ENCODE data around the gene OPN4. TPM values are rescaled to one million over a fixed set of nuclear protein-coding genes. Genes with fewer than 3 reads are reported as not detected.

The OPN4 gene
- total and polyA plus RNA-seq, 2 donors from 2014 or later: not detected

DNA sequence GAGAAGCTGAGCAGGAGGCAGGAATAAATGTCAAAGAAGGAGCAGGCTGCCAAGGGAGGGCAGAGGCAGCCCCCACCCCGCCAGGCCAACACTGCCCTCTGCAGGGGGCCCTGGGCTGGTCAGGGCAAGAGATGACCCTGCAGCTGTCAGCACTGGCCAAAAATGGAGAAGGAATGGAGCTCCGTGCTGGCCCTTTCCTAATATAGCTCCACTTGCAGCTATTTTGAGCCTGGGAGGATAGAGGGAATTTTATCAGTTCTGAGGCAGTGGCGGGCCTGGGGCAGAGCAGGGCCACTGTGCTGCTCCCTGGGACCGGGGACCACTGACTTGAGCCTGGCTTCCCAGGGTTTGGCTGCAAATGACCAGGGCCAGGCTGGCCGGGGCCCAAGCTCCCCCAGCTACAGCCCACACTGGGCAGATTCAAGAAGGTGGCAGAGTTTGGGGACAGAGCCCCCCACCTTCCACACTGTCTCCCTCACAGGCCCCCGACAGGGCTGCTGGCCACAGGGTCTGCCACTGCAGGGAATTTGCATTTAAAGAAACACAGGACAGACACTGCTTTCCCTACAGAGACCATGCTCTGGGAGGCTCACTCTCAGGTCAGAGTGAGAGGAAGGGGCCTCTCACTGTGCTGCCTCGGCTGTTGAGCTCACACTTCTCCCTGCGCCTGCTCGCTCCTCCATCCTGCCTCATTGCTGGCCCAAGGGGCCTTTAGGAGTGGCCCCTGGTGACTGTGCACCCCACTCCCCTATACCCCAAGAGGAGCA lies 30.2 kb downstream of the OPN4 start:
- FAIRE-seq (no peak), DNase-seq (peak in 3 of 5 donors; percentile 41 to 86 (median 43))
- H3K4me1 ChIP-seq (ENCODE audit: control insufficient read depth in 2 of 3, insufficient read depth in 2 of 3, low read depth in 1 of 3, low read length in 3 of 3): peaks cover 0 to 6% (median 0%) of the 10 kb centered on the region in 3 donors
- no peak overlapping the region for H3K4me3 ChIP-seq (ENCODE audit: low read length in 3 of 3)
- H3K27ac ChIP-seq (ENCODE audit: low read depth in 2 of 2, low read length in 2 of 2): no peak overlapping the region
- intact Hi-C loops (cut with DNase I): no loop called here
- TF ChIP-seq, protein P1, sequence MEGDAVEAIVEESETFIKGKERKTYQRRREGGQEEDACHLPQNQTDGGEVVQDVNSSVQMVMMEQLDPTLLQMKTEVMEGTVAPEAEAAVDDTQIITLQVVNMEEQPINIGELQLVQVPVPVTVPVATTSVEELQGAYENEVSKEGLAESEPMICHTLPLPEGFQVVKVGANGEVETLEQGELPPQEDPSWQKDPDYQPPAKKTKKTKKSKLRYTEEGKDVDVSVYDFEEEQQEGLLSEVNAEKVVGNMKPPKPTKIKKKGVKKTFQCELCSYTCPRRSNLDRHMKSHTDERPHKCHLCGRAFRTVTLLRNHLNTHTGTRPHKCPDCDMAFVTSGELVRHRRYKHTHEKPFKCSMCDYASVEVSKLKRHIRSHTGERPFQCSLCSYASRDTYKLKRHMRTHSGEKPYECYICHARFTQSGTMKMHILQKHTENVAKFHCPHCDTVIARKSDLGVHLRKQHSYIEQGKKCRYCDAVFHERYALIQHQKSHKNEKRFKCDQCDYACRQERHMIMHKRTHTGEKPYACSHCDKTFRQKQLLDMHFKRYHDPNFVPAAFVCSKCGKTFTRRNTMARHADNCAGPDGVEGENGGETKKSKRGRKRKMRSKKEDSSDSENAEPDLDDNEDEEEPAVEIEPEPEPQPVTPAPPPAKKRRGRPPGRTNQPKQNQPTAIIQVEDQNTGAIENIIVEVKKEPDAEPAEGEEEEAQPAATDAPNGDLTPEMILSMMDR (IDR thresholded peaks at IDR 0.05; ENCODE audit: borderline replicate concordance, extremely low read depth, insufficient read depth): peak; percentile 21
- H3K9me3 ChIP-seq (ENCODE audit: control insufficient read depth in 2 of 3, insufficient read depth in 1 of 3, low read length in 3 of 3): no peaks in the 10 kb centered on the region
- no peaks in the 10 kb centered on the region for H3K27me3 ChIP-seq (ENCODE audit: control insufficient read depth, insufficient read depth, low read length)
- H3K9ac ChIP-seq (ENCODE audit: low read length in 3 of 3): no peak overlapping the region
- H3K36me3 ChIP-seq (ENCODE audit: control insufficient read depth in 2 of 3, insufficient read depth in 3 of 3, low read length in 3 of 3): no peaks in the 10 kb centered on the region

DNA sequence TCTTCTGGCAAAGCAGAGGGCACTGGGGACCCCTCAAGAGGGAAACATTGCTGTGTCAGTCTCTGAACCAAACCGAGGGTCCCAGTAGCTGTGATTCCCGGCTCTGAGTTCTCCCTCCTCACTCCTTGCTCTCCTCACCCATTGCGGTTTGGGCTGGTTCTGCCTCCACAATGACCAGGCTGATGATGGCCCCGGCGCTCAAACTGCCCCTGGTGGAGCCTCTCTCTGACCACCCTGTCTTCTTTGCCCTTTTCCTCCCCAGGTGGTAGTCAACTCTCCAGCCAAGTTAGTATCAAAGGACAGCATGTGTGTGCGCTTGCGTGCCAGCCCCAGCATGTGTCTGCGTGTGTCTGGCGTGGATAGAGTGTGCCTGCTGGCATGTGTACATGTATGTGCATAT lies 31.1 kb downstream of the OPN4 start:
- DNase-seq (peak in 1 of 5 donors; percentile 59), FAIRE-seq (no peak)
- no peaks in the 10 kb centered on the region for H3K9me3 ChIP-seq (ENCODE audit: control insufficient read depth in 2 of 3, insufficient read depth in 1 of 3, low read length in 3 of 3)
- H3K36me3 ChIP-seq (ENCODE audit: control insufficient read depth in 2 of 3, insufficient read depth in 3 of 3, low read length in 3 of 3): no peaks in the 10 kb centered on the region
- intact Hi-C loops (cut with DNase I): no loop called here
- TF ChIP-seq, protein P1 (IDR thresholded peaks at IDR 0.05; ENCODE audit: borderline replicate concordance, extremely low read depth, insufficient read depth): no peak
- peaks cover 0 to 6% (median 0%) of the 10 kb centered on the region in 3 donors for H3K4me1 ChIP-seq (ENCODE audit: control insufficient read depth in 2 of 3, insufficient read depth in 2 of 3, low read depth in 1 of 3, low read length in 3 of 3)
- no peak overlapping the region for H3K9ac ChIP-seq (ENCODE audit: low read length in 3 of 3)
- H3K4me3 ChIP-seq (ENCODE audit: low read length in 3 of 3): no peak overlapping the region
- H3K27me3 ChIP-seq (ENCODE audit: control insufficient read depth, insufficient read depth, low read length): no peaks in the 10 kb centered on the region
- no peak overlapping the region for H3K27ac ChIP-seq (ENCODE audit: low read depth in 2 of 2, low read length in 2 of 2)

DNA sequence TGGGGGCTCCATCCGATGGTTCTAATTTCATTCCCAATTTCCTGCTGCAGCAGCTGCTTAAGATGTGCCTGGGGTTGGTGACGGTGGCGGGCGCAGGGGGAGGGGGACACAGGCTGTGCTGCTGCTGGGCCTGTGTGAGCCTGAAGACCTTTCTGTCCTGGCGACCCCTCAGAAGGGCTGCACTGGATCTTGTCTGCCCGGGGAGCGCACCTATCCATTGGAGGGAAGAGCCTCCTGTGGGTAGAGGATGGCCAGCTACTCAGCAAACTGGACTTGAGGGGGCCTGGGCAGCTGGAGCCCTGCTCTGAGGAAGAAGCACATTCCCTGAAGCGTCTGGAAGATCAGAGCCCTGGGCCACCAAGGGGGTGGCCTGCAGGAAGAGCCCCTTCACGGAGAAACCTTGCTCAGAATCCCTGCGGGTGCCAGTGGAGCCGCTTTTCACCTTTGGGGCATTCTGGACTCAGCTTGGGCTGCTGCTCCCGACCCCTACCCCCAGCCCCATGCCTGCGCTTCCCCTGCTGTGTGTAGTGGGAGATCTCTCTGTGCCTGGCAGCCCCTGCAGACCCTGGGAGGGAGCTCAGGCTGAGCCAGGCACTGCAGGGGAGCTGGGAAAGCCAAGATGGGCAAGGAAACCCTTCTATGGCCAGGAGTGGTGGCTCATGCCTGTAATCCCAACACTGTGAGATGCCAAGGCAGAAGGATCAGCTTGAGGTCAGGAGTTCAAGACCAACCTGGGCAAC lies 31.7 kb downstream of the OPN4 start:
- peak in 1 of 5 donors; percentile 62 for DNase-seq
- no peak for FAIRE-seq
- H3K27ac ChIP-seq (ENCODE audit: low read depth in 2 of 2, low read length in 2 of 2): no peak overlapping the region

More for the DNA sequence above, 31.7 kb downstream of the OPN4 start:
- TF ChIP-seq, protein P1 (IDR thresholded peaks at IDR 0.05; ENCODE audit: borderline replicate concordance, extremely low read depth, insufficient read depth): no peak
- no peaks in the 10 kb centered on the region for H3K27me3 ChIP-seq (ENCODE audit: control insufficient read depth, insufficient read depth, low read length)
- no peak overlapping the region for H3K9ac ChIP-seq (ENCODE audit: low read length in 3 of 3)
- intact Hi-C loops (cut with DNase I): no loop called here
- H3K36me3 ChIP-seq (ENCODE audit: control insufficient read depth in 2 of 3, insufficient read depth in 3 of 3, low read length in 3 of 3): no peaks in the 10 kb centered on the region
- peaks cover 0 to 6% (median 0%) of the 10 kb centered on the region in 3 donors for H3K4me1 ChIP-seq (ENCODE audit: control insufficient read depth in 2 of 3, insufficient read depth in 2 of 3, low read depth in 1 of 3, low read length in 3 of 3)
- no peak overlapping the region for H3K4me3 ChIP-seq (ENCODE audit: low read length in 3 of 3)
- H3K9me3 ChIP-seq (ENCODE audit: control insufficient read depth in 2 of 3, insufficient read depth in 1 of 3, low read length in 3 of 3): no peaks in the 10 kb centered on the region

Measured in kidney (tissue), 14 donors.